Right cardiac atrium (tissue), 5 donors: ENCODE results near the gene ZDHHC11. TPM values are rescaled to one million over a fixed set of nuclear protein-coding genes. Genes with fewer than 3 reads are reported as not detected.
A peak's percentile ranks its signal among the peaks of the same experiment; 100 is the strongest.
"Not testable (repeated sequence)": the region's sequence is repeated elsewhere in the genome, so short reads cannot be mapped to it uniquely, and the experiment has no call there.

Experiments
- ATAC-seq, 2 donors: fragments of 200-7000 bp; cut with Tn5 transposase; one replicate each; pipeline versions ENCODE4 v1.8.0 to v1.9.1; 2020; ENCODE audit warnings: moderate library complexity in 2 of 2, mild to moderate bottlenecking in 1 of 2
- DNase-seq, 3 donors: peaks; one replicate each; pipeline ENCODE4 v3.0.0-alpha.2; 2020
- H3K27ac ChIP-seq: one replicate; pipeline ENCODE4 v1.5.1; 2013; ENCODE audit warnings: mild to moderate bottlenecking, low read length, control low read depth, moderate library complexity
- H3K27me3 ChIP-seq: one replicate; pipeline ENCODE4 v1.6.1; 2013; ENCODE audit not compliant: control insufficient read depth, insufficient read depth
- H3K4me1 ChIP-seq: one replicate; pipeline ENCODE4 v1.6.1; 2013; ENCODE audit warnings: low read length; ENCODE audit not compliant: control insufficient read depth, insufficient read depth
- H3K4me3 ChIP-seq: one replicate; pipeline ENCODE4 v1.5.1; 2013; ENCODE audit warnings: low read length, control low read depth
- H3K9me3 ChIP-seq: one replicate; pipeline ENCODE4 v1.6.1; 2013; ENCODE audit warnings: low read length; ENCODE audit not compliant: control insufficient read depth
- WGBS: extraction: QIAGEN DNeasy Blood & Tissue Kit; methylation state at CpG from one replicate; pipeline ENCODE4 v1.1.7; 2013; 5-methylcytosine and 5-hydroxymethylcytosine counted together
- intact Hi-C, 4 donors: fragments of 100-400 bp; cut with DNase I; formaldehyde crosslinking; loops; one replicate each; pipeline versions ENCODE4 v1.11.0 to v1.14.0; 2022 to 2023
- polyA plus RNA-seq: library from polyadenylated mRNA; stranded (reverse); fragments of 200-250 nt; gene quantifications from one replicate; pipeline ENCODE4 v1.2.3, GENCODE V29; 2013
- total RNA-seq, 4 donors: library from RNA; stranded (reverse); fragmentation: NEBNext Ultra II Directional; extraction: Animal tissue kit (Norgen Biotek cat#: 25700); gene quantifications; one replicate each; pipeline ENCODE4 v1.2.1, GENCODE V29; 2021
- donor health status: healthy with polysubstance abuse.
- donor health status: DM: no; HTN: yes; CAD: no.
- donor health status: DM: no; HTN: no; CAD: no.
- donor health status: DM: no; HTN: yes; CAD: no; lungs with severe emphysema.
- donor health status: DM: yes; HTN: yes; CAD: no.

The ZDHHC11 gene
- total and polyA plus RNA-seq, 5 donors: 5.8 to 66.1 (median 25.0) TPM

GRCh38 chr5:886716-887325, 36.0 kb upstream of the ZDHHC11 start:
- no peak overlapping the region for H3K27ac ChIP-seq
- intact Hi-C loops: no loop called here
- H3K9me3 ChIP-seq: no peaks in the 10 kb centered on the region
- WGBS: 90% methylated on average over 26 of the region's 26 CpGs
- peaks cover 2% of the 10 kb centered on the region for H3K4me1 ChIP-seq
- ATAC-seq (no peak), DNase-seq (no peak)
- no peak overlapping the region for H3K4me3 ChIP-seq
- no peaks in the 10 kb centered on the region for H3K27me3 ChIP-seq

GRCh38 chr5:886036-886435, 35.2 kb upstream of the ZDHHC11 start:
- intact Hi-C loops: no loop called here
- DNase-seq (peak in 1 of 3 donors; percentile 42), ATAC-seq (peak in 1 of 2 donors; percentile 3)
- Histone ChIP-seq H3K9me3 (no peaks in the 10 kb centered on the region), H3K4me1 (no peaks in the 10 kb centered on the region), H3K27ac (no peak overlapping the region), H3K4me3 (no peak overlapping the region), H3K27me3 (no peaks in the 10 kb centered on the region)
- WGBS: 90% methylated on average over 13 of the region's 13 CpGs

- Histone ChIP-seq H3K27ac (no peak overlapping the region), H3K9me3 (no peaks in the 10 kb centered on the region), H3K4me1 (no peaks in the 10 kb centered on the region), H3K27me3 (no peaks in the 10 kb centered on the region), H3K4me3 (no peak overlapping the region)
- WGBS: 65% methylated on average over 13 of the region's 13 CpGs
- DNase-seq (peak; percentile 72 to 90 (median 90)), ATAC-seq (peak; percentile 76 to 90)
- intact Hi-C loops: no loop called here
Measured at GRCh38 chr5:885529-885928, 34.7 kb upstream of the ZDHHC11 start.

GRCh38 chr5:885127-885442, 34.3 kb upstream of the ZDHHC11 start:
- Histone ChIP-seq H3K27me3 (no peaks in the 10 kb centered on the region), H3K4me3 (no peak overlapping the region), H3K27ac (no peak overlapping the region), H3K9me3 (no peaks in the 10 kb centered on the region), H3K4me1 (no peaks in the 10 kb centered on the region)
- WGBS: 84% methylated on average over 18 of the region's 18 CpGs
- ATAC-seq: peak in 1 of 2 donors; percentile 5
- DNase-seq: peak in 1 of 3 donors; percentile 61
- intact Hi-C loops: no loop called here

- WGBS: 92% methylated on average over 16 of the region's 16 CpGs
Measured at GRCh38 chr5:884345-885126, 33.8 kb upstream of the ZDHHC11 start.

GRCh38 chr5:883475-884181, 32.8 kb upstream of the ZDHHC11 start:
- intact Hi-C loops: no loop called here
- DNase-seq (no peak), ATAC-seq (no peak)

More at GRCh38 chr5:884345-885126, 33.8 kb upstream of the ZDHHC11 start:
- Histone ChIP-seq H3K27ac (no peak overlapping the region), H3K4me1 (no peaks in the 10 kb centered on the region), H3K27me3 (no peaks in the 10 kb centered on the region), H3K9me3 (no peaks in the 10 kb centered on the region), H3K4me3 (no peak overlapping the region)
- peak; percentile 22 to 66 for ATAC-seq
- intact Hi-C loops: no loop called here
- DNase-seq: no peak

GRCh38 chr5:882253-883183, 31.7 kb upstream of the ZDHHC11 start:
- 93% methylated on average over 33 of the region's 33 CpGs for WGBS
- Histone ChIP-seq H3K27me3 (no peaks in the 10 kb centered on the region), H3K9me3 (no peaks in the 10 kb centered on the region), H3K27ac (no peak overlapping the region), H3K4me3 (no peak overlapping the region), H3K4me1 (no peaks in the 10 kb centered on the region)
- intact Hi-C loops: no loop called here
- DNase-seq (no peak), ATAC-seq (no peak)

More at GRCh38 chr5:883475-884181, 32.8 kb upstream of the ZDHHC11 start:
- Histone ChIP-seq H3K27me3 (no peaks in the 10 kb centered on the region), H3K27ac (no peak overlapping the region), H3K4me1 (no peaks in the 10 kb centered on the region), H3K9me3 (no peaks in the 10 kb centered on the region), H3K4me3 (no peak overlapping the region)
- WGBS: 94% methylated on average over 29 of the region's 29 CpGs

GRCh38 chr5:881551-881935, 30.8 kb upstream of the ZDHHC11 start:
- WGBS: 83% methylated on average over 12 of the region's 12 CpGs
- H3K4me3 ChIP-seq: no peak overlapping the region
- ATAC-seq (no peak), DNase-seq (no peak)
- intact Hi-C loops: no loop called here
- no peaks in the 10 kb centered on the region for H3K9me3 ChIP-seq
- no peaks in the 10 kb centered on the region for H3K4me1 ChIP-seq
- no peaks in the 10 kb centered on the region for H3K27me3 ChIP-seq
- no peak overlapping the region for H3K27ac ChIP-seq

GRCh38 chr5:880816-881550, 30.2 kb upstream of the ZDHHC11 start:
- ATAC-seq: no peak
- H3K4me1 ChIP-seq: no peaks in the 10 kb centered on the region
- H3K27ac ChIP-seq: no peak overlapping the region
- H3K4me3 ChIP-seq: no peak overlapping the region
- peak in 1 of 3 donors; percentile 39 for DNase-seq
- 95% methylated on average over 35 of the region's 35 CpGs for WGBS
- intact Hi-C loops: no loop called here
- no peaks in the 10 kb centered on the region for H3K27me3 ChIP-seq
- no peaks in the 10 kb centered on the region for H3K9me3 ChIP-seq

- H3K9me3 ChIP-seq, H3K27ac ChIP-seq, H3K27me3 ChIP-seq, H3K4me3 ChIP-seq, H3K4me1 ChIP-seq, DNase-seq, intact Hi-C loops: not testable (repeated sequence)
- ATAC-seq: peak in 1 of 2 donors; percentile 39
- WGBS: no CpG with 5 or more reads among the region's 8 CpGs
Measured at GRCh38 chr5:878677-879076, 27.9 kb upstream of the ZDHHC11 start.
